Measurements from ENCODE around the gene CFL2.
"Not testable (repeated sequence)": the region's sequence is repeated elsewhere in the genome, so short reads cannot be mapped to it uniquely, and the experiment has no call there.

CFL2 gene

GRCh38 chr14:34714320-34715126 is at the start of gene CFL2:
Gene CFL2, minus strand, starts transcription at chr14:34714593. Its CDS starts 53 bp downstream, at chr14:34714540.
- Mint-ChIP-seq H3K36me3 (ENCODE audit: low read depth) (peaks cover 15% of the 10 kb centered on the region), H3K9me3 (no peaks in the 10 kb centered on the region), H3K27ac (peak within 1 kb of the TSS; percentile 87), H3K4me1 (ENCODE audit: low read depth) (peaks cover 25% of the 10 kb centered on the region), H3K27me3 (ENCODE audit: low read depth) (peaks cover 13% of the 10 kb centered on the region), H3K4me3 (peak within 1 kb of the TSS; percentile 89)

GRCh38 chr14:34755215-34755614 is 40.8 kb upstream of the CFL2 start:
- Mint-ChIP-seq H3K9me3 (no peaks in the 10 kb centered on the region), H3K36me3 (ENCODE audit: low read depth) (peaks cover 32% of the 10 kb centered on the region), H3K27ac (no peak overlapping the region), H3K4me1 (ENCODE audit: low read depth) (no peaks in the 10 kb centered on the region), H3K27me3 (ENCODE audit: low read depth) (no peaks in the 10 kb centered on the region), H3K4me3 (no peak overlapping the region)

GRCh38 chr14:34754687-34755086 is 40.3 kb upstream of the CFL2 start:
- Mint-ChIP-seq H3K4me3 (no peak overlapping the region), H3K27ac (no peak overlapping the region), H3K36me3 (ENCODE audit: low read depth) (peaks cover 30% of the 10 kb centered on the region), H3K4me1 (ENCODE audit: low read depth) (no peaks in the 10 kb centered on the region), H3K9me3 (no peaks in the 10 kb centered on the region), H3K27me3 (ENCODE audit: low read depth) (no peaks in the 10 kb centered on the region)

GRCh38 chr14:34750670-34751069 is 36.3 kb upstream of the CFL2 start:
- Mint-ChIP-seq H3K27me3 (ENCODE audit: low read depth) (no peaks in the 10 kb centered on the region), H3K4me3 (no peak overlapping the region), H3K27ac (no peak overlapping the region), H3K9me3 (no peaks in the 10 kb centered on the region), H3K4me1 (ENCODE audit: low read depth) (no peaks in the 10 kb centered on the region), H3K36me3 (ENCODE audit: low read depth) (peaks cover 21% of the 10 kb centered on the region)

- H3K36me3 Mint-ChIP-seq (ENCODE audit: low read depth) = peaks cover 18% of the 10 kb centered on the region
Measured at GRCh38 chr14:34750233-34750632, 35.8 kb upstream of the CFL2 start.

GRCh38 chr14:34749408-34749807 is 35.0 kb upstream of the CFL2 start:
- Mint-ChIP-seq H3K36me3 (ENCODE audit: low read depth) (peaks cover 16% of the 10 kb centered on the region), H3K4me3 (no peak overlapping the region), H3K9me3 (no peaks in the 10 kb centered on the region), H3K27ac (no peak overlapping the region), H3K4me1 (ENCODE audit: low read depth) (no peaks in the 10 kb centered on the region), H3K27me3 (ENCODE audit: low read depth) (no peaks in the 10 kb centered on the region)

More at GRCh38 chr14:34750233-34750632, 35.8 kb upstream of the CFL2 start:
- H3K4me1 Mint-ChIP-seq (ENCODE audit: low read depth) = no peaks in the 10 kb centered on the region
- no peak overlapping the region for H3K4me3 Mint-ChIP-seq
- H3K9me3 Mint-ChIP-seq = no peaks in the 10 kb centered on the region
- no peak overlapping the region for H3K27ac Mint-ChIP-seq
- no peaks in the 10 kb centered on the region for H3K27me3 Mint-ChIP-seq (ENCODE audit: low read depth)

- Mint-ChIP-seq H3K4me1 (ENCODE audit: low read depth) (peaks cover 9% of the 10 kb centered on the region), H3K36me3 (ENCODE audit: low read depth) (no peaks in the 10 kb centered on the region), H3K9me3 (peaks cover 7% of the 10 kb centered on the region), H3K27ac (no peak overlapping the region), H3K27me3 (ENCODE audit: low read depth) (peaks cover 9% of the 10 kb centered on the region), H3K4me3 (no peak overlapping the region)
Measured at GRCh38 chr14:34742270-34743115, 28.1 kb upstream of the CFL2 start.

GRCh38 chr14:34741840-34742239 is 27.4 kb upstream of the CFL2 start:
- H3K27ac Mint-ChIP-seq = no peak overlapping the region
- peaks cover 9% of the 10 kb centered on the region for H3K4me1 Mint-ChIP-seq (ENCODE audit: low read depth)
- no peaks in the 10 kb centered on the region for H3K36me3 Mint-ChIP-seq (ENCODE audit: low read depth)
- no peak overlapping the region for H3K4me3 Mint-ChIP-seq
- peaks cover 7% of the 10 kb centered on the region for H3K9me3 Mint-ChIP-seq
- peaks cover 9% of the 10 kb centered on the region for H3K27me3 Mint-ChIP-seq (ENCODE audit: low read depth)

- H3K4me3 Mint-ChIP-seq; H3K27ac Mint-ChIP-seq; H3K4me1 Mint-ChIP-seq (ENCODE audit: low read depth); H3K36me3 Mint-ChIP-seq (ENCODE audit: low read depth); H3K9me3 Mint-ChIP-seq; H3K27me3 Mint-ChIP-seq (ENCODE audit: low read depth): not testable (repeated sequence)
Measured at GRCh38 chr14:34740139-34740538, 25.7 kb upstream of the CFL2 start.

- not testable (repeated sequence) for H3K4me1 Mint-ChIP-seq (ENCODE audit: low read depth); H3K27ac Mint-ChIP-seq; H3K9me3 Mint-ChIP-seq; H3K36me3 Mint-ChIP-seq (ENCODE audit: low read depth); H3K4me3 Mint-ChIP-seq
- peaks cover 17% of the 10 kb centered on the region for H3K27me3 Mint-ChIP-seq (ENCODE audit: low read depth)
Measured at GRCh38 chr14:34737079-34737478, 22.7 kb upstream of the CFL2 start.

GRCh38 chr14:34733245-34733644 is 18.9 kb upstream of the CFL2 start:
- Mint-ChIP-seq H3K4me1 (ENCODE audit: low read depth) (no peaks in the 10 kb centered on the region), H3K4me3 (no peak overlapping the region), H3K36me3 (ENCODE audit: low read depth) (no peaks in the 10 kb centered on the region), H3K27me3 (ENCODE audit: low read depth) (peaks cover 18% of the 10 kb centered on the region), H3K9me3 (no peaks in the 10 kb centered on the region), H3K27ac (no peak overlapping the region)

- H3K4me3 Mint-ChIP-seq = no peak overlapping the region
Measured at GRCh38 chr14:34732802-34733201, 18.4 kb upstream of the CFL2 start.

GRCh38 chr14:34723867-34724266 is 9.5 kb upstream of the CFL2 start:
- no peaks in the 10 kb centered on the region for H3K36me3 Mint-ChIP-seq (ENCODE audit: low read depth)
- no peak overlapping the region for H3K4me3 Mint-ChIP-seq
- H3K4me1 Mint-ChIP-seq (ENCODE audit: low read depth) = peaks cover 5% of the 10 kb centered on the region
- H3K27ac Mint-ChIP-seq = no peak overlapping the region
- peaks cover 29% of the 10 kb centered on the region for H3K27me3 Mint-ChIP-seq (ENCODE audit: low read depth)
- H3K9me3 Mint-ChIP-seq = no peaks in the 10 kb centered on the region

More at GRCh38 chr14:34732802-34733201, 18.4 kb upstream of the CFL2 start:
- Mint-ChIP-seq H3K36me3 (ENCODE audit: low read depth) (no peaks in the 10 kb centered on the region), H3K27ac (no peak overlapping the region), H3K27me3 (ENCODE audit: low read depth) (peaks cover 18% of the 10 kb centered on the region), H3K4me1 (ENCODE audit: low read depth) (no peaks in the 10 kb centered on the region), H3K9me3 (no peaks in the 10 kb centered on the region)

- Mint-ChIP-seq H3K4me1 (ENCODE audit: low read depth) (peaks cover 8% of the 10 kb centered on the region), H3K27me3 (ENCODE audit: low read depth) (peaks cover 32% of the 10 kb centered on the region), H3K4me3 (no peak overlapping the region), H3K9me3 (no peaks in the 10 kb centered on the region), H3K27ac (no peak overlapping the region), H3K36me3 (ENCODE audit: low read depth) (no peaks in the 10 kb centered on the region)
Measured at GRCh38 chr14:34722723-34723545, 8.5 kb upstream of the CFL2 start.
